ENCODE measurements around the gene DHRS4L2. TPM values are rescaled to one million over a fixed set of nuclear protein-coding genes. Genes with fewer than 3 reads are reported as not detected.
"Not testable (repeated sequence)": the region's sequence is repeated elsewhere in the genome, so short reads cannot be mapped to it uniquely, and the experiment has no call there.

Gene DHRS4L2
- total and polyA plus RNA-seq, 10 of the 15 experiments (the other 5 are each of a cell fraction or from before 2014, with no cell fraction given), result 2.8 to 49.3 (median 21.8) TPM

GRCh38 chr14:24019944-24020343, 31.2 kb downstream of the DHRS4L2 start:
- H3K27me3 ChIP-seq (replicated peaks in 1 of 2; ENCODE audit: control insufficient read depth in 2 of 2, insufficient read depth in 2 of 2, low read length in 1 of 2); H3K4me2 ChIP-seq (ENCODE audit: control insufficient read depth, insufficient read depth); H2AFZ ChIP-seq (ENCODE audit: control insufficient read depth, low read depth, low read length); DNase-seq (ENCODE audit: low read depth, low spot score); H3K36me3 ChIP-seq (ENCODE audit: control insufficient read depth in 2 of 2, insufficient read depth in 2 of 2, low read length in 1 of 2); H4K20me1 ChIP-seq (ENCODE audit: control insufficient read depth, insufficient read depth); H3K79me2 ChIP-seq (ENCODE audit: control insufficient read depth, insufficient read depth, low read length); H3K4me3 ChIP-seq; RAD21 ChIA-PET (ENCODE audit: unreplicated experiment); H3K27ac ChIP-seq (ENCODE audit: control insufficient read depth, insufficient read depth); CTCF ChIA-PET; in situ Hi-C loops (cut with MboI); FAIRE-seq; H3K9me3 ChIP-seq (replicated peaks; ENCODE audit: control insufficient read depth, insufficient read depth, low read length); SMC1A ChIA-PET (ENCODE audit: uncharacterized antibody, unreplicated experiment); BruUV-seq (replicated peaks); POLR2A ChIA-PET; H3K9ac ChIP-seq (ENCODE audit: control insufficient read depth, insufficient read depth, low read length); H3K4me1 ChIP-seq (ENCODE audit: control insufficient read depth, insufficient read depth, low read length): not testable (repeated sequence)
- peak; percentile 55; the same call in 2 of the 3 replicates for ATAC-seq
- 0% methylated on average over 2 of the region's 2 CpGs for WGBS (ENCODE audit: insufficient coverage, insufficient replicate concordance, low lambda C conversion rate, missing lambda C conversion rate)
- intact Hi-C loops (cut with micrococcal nuclease; ENCODE audit: unreplicated experiment), result loop anchor here (10.0 kb wide), 2 partner anchors 195 to 435 kb away; partner anchors contain the start of genes CHMP4A and MDP1

GRCh38 chr14:24020520-24020919, 31.8 kb downstream of the DHRS4L2 start:
- H3K4me1 ChIP-seq (ENCODE audit: control insufficient read depth, insufficient read depth, low read length); DNase-seq (ENCODE audit: low read depth, low spot score); H3K27me3 ChIP-seq (replicated peaks in 1 of 2; ENCODE audit: control insufficient read depth in 2 of 2, insufficient read depth in 2 of 2, low read length in 1 of 2); FAIRE-seq; H3K4me2 ChIP-seq (ENCODE audit: control insufficient read depth, insufficient read depth); CTCF ChIA-PET; H4K20me1 ChIP-seq (ENCODE audit: control insufficient read depth, insufficient read depth); H3K9me3 ChIP-seq (replicated peaks; ENCODE audit: control insufficient read depth, insufficient read depth, low read length); RAD21 ChIA-PET (ENCODE audit: unreplicated experiment); SMC1A ChIA-PET (ENCODE audit: uncharacterized antibody, unreplicated experiment); H3K4me3 ChIP-seq; POLR2A ChIA-PET; BruUV-seq (replicated peaks); H2AFZ ChIP-seq (ENCODE audit: control insufficient read depth, low read depth, low read length); H3K36me3 ChIP-seq (ENCODE audit: control insufficient read depth in 2 of 2, insufficient read depth in 2 of 2, low read length in 1 of 2); H3K9ac ChIP-seq (ENCODE audit: control insufficient read depth, insufficient read depth, low read length); in situ Hi-C loops (cut with MboI); H3K27ac ChIP-seq (ENCODE audit: control insufficient read depth, insufficient read depth); H3K79me2 ChIP-seq (ENCODE audit: control insufficient read depth, insufficient read depth, low read length); ATAC-seq: not testable (repeated sequence)
- intact Hi-C loops (cut with micrococcal nuclease; ENCODE audit: unreplicated experiment), result loop anchor here (10.0 kb wide), 1 partner anchor 436 kb away; no protein-coding TSS in a partner anchor
- 80% methylated on average over 2 of the region's 3 CpGs for WGBS (ENCODE audit: insufficient coverage, insufficient replicate concordance, low lambda C conversion rate, missing lambda C conversion rate)

- CTCF ChIA-PET; H3K9ac ChIP-seq (ENCODE audit: control insufficient read depth, insufficient read depth, low read length); H4K20me1 ChIP-seq (ENCODE audit: control insufficient read depth, insufficient read depth); H3K27ac ChIP-seq (ENCODE audit: control insufficient read depth, insufficient read depth); H2AFZ ChIP-seq (ENCODE audit: control insufficient read depth, low read depth, low read length); H3K4me1 ChIP-seq (ENCODE audit: control insufficient read depth, insufficient read depth, low read length); FAIRE-seq; H3K36me3 ChIP-seq (ENCODE audit: control insufficient read depth in 2 of 2, insufficient read depth in 2 of 2, low read length in 1 of 2); BruUV-seq (replicated peaks); H3K4me3 ChIP-seq; H3K4me2 ChIP-seq (ENCODE audit: control insufficient read depth, insufficient read depth); RAD21 ChIA-PET (ENCODE audit: unreplicated experiment); DNase-seq (ENCODE audit: low read depth, low spot score); POLR2A ChIA-PET; in situ Hi-C loops (cut with MboI); H3K9me3 ChIP-seq (replicated peaks; ENCODE audit: control insufficient read depth, insufficient read depth, low read length); ATAC-seq; SMC1A ChIA-PET (ENCODE audit: uncharacterized antibody, unreplicated experiment); H3K79me2 ChIP-seq (ENCODE audit: control insufficient read depth, insufficient read depth, low read length); H3K27me3 ChIP-seq (replicated peaks in 1 of 2; ENCODE audit: control insufficient read depth in 2 of 2, insufficient read depth in 2 of 2, low read length in 1 of 2): not testable (repeated sequence)
- WGBS (ENCODE audit: insufficient coverage, insufficient replicate concordance, low lambda C conversion rate, missing lambda C conversion rate), result 84% methylated on average over 3 of the region's 3 CpGs
- intact Hi-C loops (cut with micrococcal nuclease; ENCODE audit: unreplicated experiment), result loop anchor here (10.0 kb wide), 1 partner anchor 440 kb away; no protein-coding TSS in a partner anchor
Measured at GRCh38 chr14:24024939-24025418, 36.2 kb downstream of the DHRS4L2 start.

- SMC1A ChIA-PET (ENCODE audit: uncharacterized antibody, unreplicated experiment); H3K27me3 ChIP-seq (replicated peaks in 1 of 2; ENCODE audit: control insufficient read depth in 2 of 2, insufficient read depth in 2 of 2, low read length in 1 of 2); H3K9me3 ChIP-seq (replicated peaks; ENCODE audit: control insufficient read depth, insufficient read depth, low read length); H4K20me1 ChIP-seq (ENCODE audit: control insufficient read depth, insufficient read depth); H2AFZ ChIP-seq (ENCODE audit: control insufficient read depth, low read depth, low read length); H3K79me2 ChIP-seq (ENCODE audit: control insufficient read depth, insufficient read depth, low read length); POLR2A ChIA-PET; FAIRE-seq; H3K4me3 ChIP-seq; H3K4me2 ChIP-seq (ENCODE audit: control insufficient read depth, insufficient read depth); H3K36me3 ChIP-seq (ENCODE audit: control insufficient read depth in 2 of 2, insufficient read depth in 2 of 2, low read length in 1 of 2); H3K9ac ChIP-seq (ENCODE audit: control insufficient read depth, insufficient read depth, low read length); H3K27ac ChIP-seq (ENCODE audit: control insufficient read depth, insufficient read depth); BruUV-seq (replicated peaks); CTCF ChIA-PET; DNase-seq (ENCODE audit: low read depth, low spot score); RAD21 ChIA-PET (ENCODE audit: unreplicated experiment); ATAC-seq; H3K4me1 ChIP-seq (ENCODE audit: control insufficient read depth, insufficient read depth, low read length): not testable (repeated sequence)
- intact Hi-C loops (cut with micrococcal nuclease; ENCODE audit: unreplicated experiment), result loop anchor here (10.0 kb wide), 1 partner anchor 445 kb away; no protein-coding TSS in a partner anchor
- 100% methylated on average over 2 of the region's 3 CpGs for WGBS (ENCODE audit: insufficient coverage, insufficient replicate concordance, low lambda C conversion rate, missing lambda C conversion rate)
- in situ Hi-C loops (cut with MboI), result loop anchor here (10.0 kb wide), 1 partner anchor 55 kb away; no protein-coding TSS in a partner anchor
Measured at GRCh38 chr14:24029687-24030086, 41.0 kb downstream of the DHRS4L2 start.
